ENCODE measurements around the gene KLC3.
"Not testable (repeated sequence)": the region's sequence is repeated elsewhere in the genome, so short reads cannot be mapped to it uniquely, and the experiment has no call there.

Gene KLC3

GRCh38 chr19:45306040-45306439, 34.5 kb upstream of the KLC3 start:
- DNase-seq (no peak), ATAC-seq (no peak)
- H3K36me3 Mint-ChIP-seq (ENCODE audit: low read depth): no peaks in the 10 kb centered on the region
- H3K4me3 Mint-ChIP-seq: no peak overlapping the region
- no peaks in the 10 kb centered on the region for H3K4me1 Mint-ChIP-seq
- no peak overlapping the region for H3K27ac Mint-ChIP-seq
- H3K27me3 Mint-ChIP-seq: no peaks in the 10 kb centered on the region
- no peaks in the 10 kb centered on the region for H3K9me3 Mint-ChIP-seq

GRCh38 chr19:45306518-45307027, 34.0 kb upstream of the KLC3 start:
- DNase-seq: no peak
- Mint-ChIP-seq H3K27ac (no peak overlapping the region), H3K27me3 (no peaks in the 10 kb centered on the region), H3K36me3 (ENCODE audit: low read depth) (no peaks in the 10 kb centered on the region), H3K4me1 (no peaks in the 10 kb centered on the region), H3K4me3 (no peak overlapping the region), H3K9me3 (no peaks in the 10 kb centered on the region)
- no peak for ATAC-seq

GRCh38 chr19:45307361-45307760, 33.2 kb upstream of the KLC3 start:
- Mint-ChIP-seq H3K27ac (no peak overlapping the region), H3K9me3 (no peaks in the 10 kb centered on the region), H3K4me3 (no peak overlapping the region), H3K27me3 (no peaks in the 10 kb centered on the region), H3K4me1 (no peaks in the 10 kb centered on the region), H3K36me3 (ENCODE audit: low read depth) (no peaks in the 10 kb centered on the region)
- DNase-seq: no peak
- ATAC-seq: no peak

- not testable (repeated sequence) for H3K9me3 Mint-ChIP-seq; DNase-seq; ATAC-seq; H3K4me1 Mint-ChIP-seq; H3K4me3 Mint-ChIP-seq; H3K36me3 Mint-ChIP-seq (ENCODE audit: low read depth); H3K27ac Mint-ChIP-seq
- H3K27me3 Mint-ChIP-seq: peaks cover 12% of the 10 kb centered on the region
Measured at GRCh38 chr19:45309322-45309721, 31.2 kb upstream of the KLC3 start.

- Mint-ChIP-seq H3K4me1 (no peaks in the 10 kb centered on the region), H3K36me3 (ENCODE audit: low read depth) (no peaks in the 10 kb centered on the region), H3K27ac (no peak overlapping the region), H3K9me3 (no peaks in the 10 kb centered on the region), H3K4me3 (no peak overlapping the region), H3K27me3 (peaks cover 26% of the 10 kb centered on the region)
- ATAC-seq (no peak), DNase-seq (no peak)
Measured at GRCh38 chr19:45311621-45312020, 28.9 kb upstream of the KLC3 start.

- not testable (repeated sequence) for H3K27ac Mint-ChIP-seq; H3K4me3 Mint-ChIP-seq; H3K9me3 Mint-ChIP-seq; DNase-seq; H3K36me3 Mint-ChIP-seq (ENCODE audit: low read depth); H3K4me1 Mint-ChIP-seq; ATAC-seq
- H3K27me3 Mint-ChIP-seq: peaks cover 31% of the 10 kb centered on the region
Measured at GRCh38 chr19:45312285-45312684, 28.3 kb upstream of the KLC3 start.

GRCh38 chr19:45314708-45315245, 25.8 kb upstream of the KLC3 start:
- peaks cover 47% of the 10 kb centered on the region for H3K27me3 Mint-ChIP-seq
- ATAC-seq: no peak

GRCh38 chr19:45315304-45315703, 25.2 kb upstream of the KLC3 start:
- Mint-ChIP-seq H3K27ac (no peak overlapping the region), H3K9me3 (no peaks in the 10 kb centered on the region), H3K4me3 (no peak overlapping the region), H3K36me3 (ENCODE audit: low read depth) (no peaks in the 10 kb centered on the region), H3K27me3 (peaks cover 47% of the 10 kb centered on the region), H3K4me1 (no peaks in the 10 kb centered on the region)
- ATAC-seq (no peak), DNase-seq (no peak)

More at GRCh38 chr19:45314708-45315245, 25.8 kb upstream of the KLC3 start:
- no peak for DNase-seq
- no peaks in the 10 kb centered on the region for H3K36me3 Mint-ChIP-seq (ENCODE audit: low read depth)
- H3K9me3 Mint-ChIP-seq: no peaks in the 10 kb centered on the region
- H3K4me3 Mint-ChIP-seq: no peak overlapping the region
- no peaks in the 10 kb centered on the region for H3K4me1 Mint-ChIP-seq
- no peak overlapping the region for H3K27ac Mint-ChIP-seq

GRCh38 chr19:45320997-45321775, 19.4 kb upstream of the KLC3 start:
- H3K4me1 Mint-ChIP-seq: no peaks in the 10 kb centered on the region
- no peaks in the 10 kb centered on the region for H3K36me3 Mint-ChIP-seq (ENCODE audit: low read depth)
- DNase-seq: no peak
- no peaks in the 10 kb centered on the region for H3K9me3 Mint-ChIP-seq
- ATAC-seq: no peak
- no peak overlapping the region for H3K4me3 Mint-ChIP-seq
- peaks cover 45% of the 10 kb centered on the region for H3K27me3 Mint-ChIP-seq
- no peak overlapping the region for H3K27ac Mint-ChIP-seq

GRCh38 chr19:45321848-45322247, 18.7 kb upstream of the KLC3 start:
- H3K27me3 Mint-ChIP-seq: peaks cover 44% of the 10 kb centered on the region
- ATAC-seq: no peak
- peaks cover 3% of the 10 kb centered on the region for H3K4me1 Mint-ChIP-seq
- H3K4me3 Mint-ChIP-seq: no peak overlapping the region
- H3K9me3 Mint-ChIP-seq: no peaks in the 10 kb centered on the region
- DNase-seq: no peak
- no peaks in the 10 kb centered on the region for H3K36me3 Mint-ChIP-seq (ENCODE audit: low read depth)
- no peak overlapping the region for H3K27ac Mint-ChIP-seq

- Mint-ChIP-seq H3K4me3 (no peak overlapping the region), H3K27me3 (peaks cover 44% of the 10 kb centered on the region), H3K36me3 (ENCODE audit: low read depth) (no peaks in the 10 kb centered on the region), H3K27ac (no peak overlapping the region), H3K4me1 (peaks cover 3% of the 10 kb centered on the region), H3K9me3 (no peaks in the 10 kb centered on the region)
- no peak for DNase-seq
- ATAC-seq: no peak
Measured at GRCh38 chr19:45322311-45322710, 18.2 kb upstream of the KLC3 start.

- H3K27ac Mint-ChIP-seq: no peak within 1 kb of the TSS
- H3K9me3 Mint-ChIP-seq: no peaks in the 10 kb centered on the region
- H3K4me1 Mint-ChIP-seq: peaks cover 3% of the 10 kb centered on the region
- H3K4me3 Mint-ChIP-seq: no peak within 1 kb of the TSS
- DNase-seq (no peak), ATAC-seq (no peak)
- H3K36me3 Mint-ChIP-seq (ENCODE audit: low read depth): no peaks in the 10 kb centered on the region
- peaks cover 39% of the 10 kb centered on the region for H3K27me3 Mint-ChIP-seq
Measured at GRCh38 chr19:45322744-45323281, 17.7 kb upstream of the KLC3 start, which contains the start of gene CKM. Gene CKM (minus strand): TSS chr19:45322875. CDS start chr19:45319713, 3,162 bp downstream.

- no peak overlapping the region for H3K27ac Mint-ChIP-seq
- H3K36me3 Mint-ChIP-seq (ENCODE audit: low read depth): no peaks in the 10 kb centered on the region
- DNase-seq: no peak
- peaks cover 39% of the 10 kb centered on the region for H3K27me3 Mint-ChIP-seq
- H3K4me3 Mint-ChIP-seq: no peak overlapping the region
- ATAC-seq: no peak
- no peaks in the 10 kb centered on the region for H3K9me3 Mint-ChIP-seq
- peaks cover 3% of the 10 kb centered on the region for H3K4me1 Mint-ChIP-seq
Measured at GRCh38 chr19:45323671-45324081, 16.9 kb upstream of the KLC3 start.

- Mint-ChIP-seq H3K4me3 (no peak overlapping the region), H3K4me1 (peaks cover 3% of the 10 kb centered on the region)
- ATAC-seq: no peak
Measured at GRCh38 chr19:45324349-45324907, 16.1 kb upstream of the KLC3 start.

More at GRCh38 chr19:45324349-45324907, 16.1 kb upstream of the KLC3 start:
- Mint-ChIP-seq H3K9me3 (no peaks in the 10 kb centered on the region), H3K36me3 (ENCODE audit: low read depth) (no peaks in the 10 kb centered on the region), H3K27ac (no peak overlapping the region), H3K27me3 (peaks cover 35% of the 10 kb centered on the region)
- DNase-seq: no peak
